ENCODE data around the gene CSRP1.

Gene CSRP1

GRCh38 chr1:201490708-201491131 lies 16.2 kb downstream of the CSRP1 start:
- no peak for TF ChIP-seq SIN3A (IDR thresholded peaks at IDR 0.05; ENCODE audit: borderline replicate concordance, insufficient read depth, low read length)
- no peak for TF ChIP-seq FOXP2 (optimal IDR thresholded peaks at IDR 0.05; ENCODE audit: borderline replicate concordance, extremely low read depth, extremely low read length, insufficient read depth)
- TF ChIP-seq REST (IDR thresholded peaks at IDR 0.05; ENCODE audit: insufficient read depth in 1 of 2, low read depth in 2 of 2, low read length in 2 of 2), result no peak
- no peak for TF ChIP-seq POLR2AphosphoS5 (IDR thresholded peaks at IDR 0.05; ENCODE audit: low read depth, low read length)
- TF ChIP-seq TAF1 (IDR thresholded peaks at IDR 0.05; ENCODE audit: borderline replicate concordance, insufficient read depth, low read length), result no peak

DNA sequence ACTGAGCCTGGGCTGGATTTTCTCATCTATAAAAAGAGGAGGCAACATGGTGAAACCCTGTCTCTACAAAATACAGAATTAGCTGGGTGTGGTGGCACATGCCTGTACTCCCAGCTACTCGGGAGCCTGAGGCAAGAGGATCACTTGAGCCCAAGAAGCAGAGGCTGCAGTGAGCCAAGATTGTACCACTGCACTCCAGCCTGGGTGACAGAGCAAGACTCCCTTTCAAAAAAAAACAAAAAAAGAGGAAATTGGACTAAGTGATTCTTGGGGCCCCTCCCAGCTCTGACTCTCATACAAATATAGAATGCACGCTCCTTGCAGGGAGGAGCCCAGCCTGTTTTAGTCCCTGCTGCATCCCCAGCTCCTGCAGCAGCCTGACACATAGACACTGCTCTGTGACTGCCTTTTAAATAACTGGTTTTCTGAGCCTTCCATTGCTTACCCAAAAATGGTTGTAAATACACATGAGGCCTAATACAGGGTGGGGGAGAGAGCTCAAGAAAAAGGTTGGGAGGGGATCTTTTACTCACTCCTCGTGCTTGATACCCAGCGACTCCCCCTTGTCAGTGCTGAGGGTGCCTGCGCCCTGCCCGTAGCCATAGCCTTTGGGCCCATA lies 17.2 kb downstream of the CSRP1 start:
- TF ChIP-seq REST (IDR thresholded peaks at IDR 0.05; ENCODE audit: insufficient read depth in 1 of 2, low read depth in 2 of 2, low read length in 2 of 2) (no peak), POLR2AphosphoS5 (IDR thresholded peaks at IDR 0.05; ENCODE audit: low read depth, low read length) (no peak), FOXP2 (optimal IDR thresholded peaks at IDR 0.05; ENCODE audit: borderline replicate concordance, extremely low read depth, extremely low read length, insufficient read depth) (no peak)

- TF ChIP-seq FOXP2 (optimal IDR thresholded peaks at IDR 0.05; ENCODE audit: borderline replicate concordance, extremely low read depth, extremely low read length, insufficient read depth) (peak; percentile 55), SIN3A (IDR thresholded peaks at IDR 0.05; ENCODE audit: borderline replicate concordance, insufficient read depth, low read length) (no peak)
These were observed 17.9 kb downstream of the CSRP1 start for GRCh38 chr1:201488830-201489589.

- TF ChIP-seq REST (IDR thresholded peaks at IDR 0.05; ENCODE audit: insufficient read depth in 1 of 2, low read depth in 2 of 2, low read length in 2 of 2) (no peak), FOXP2 (optimal IDR thresholded peaks at IDR 0.05; ENCODE audit: borderline replicate concordance, extremely low read depth, extremely low read length, insufficient read depth) (no peak), SIN3A (IDR thresholded peaks at IDR 0.05; ENCODE audit: borderline replicate concordance, insufficient read depth, low read length) (no peak), TAF1 (IDR thresholded peaks at IDR 0.05; ENCODE audit: borderline replicate concordance, insufficient read depth, low read length) (no peak), POLR2AphosphoS5 (IDR thresholded peaks at IDR 0.05; ENCODE audit: low read depth, low read length) (no peak)
These were observed 19.2 kb downstream of the CSRP1 start for GRCh38 chr1:201487742-201488141.

GRCh38 chr1:201486187-201486586 lies 20.7 kb downstream of the CSRP1 start:
- TF ChIP-seq FOXP2 (optimal IDR thresholded peaks at IDR 0.05; ENCODE audit: borderline replicate concordance, extremely low read depth, extremely low read length, insufficient read depth) (no peak), TAF1 (IDR thresholded peaks at IDR 0.05; ENCODE audit: borderline replicate concordance, insufficient read depth, low read length) (no peak), POLR2AphosphoS5 (IDR thresholded peaks at IDR 0.05; ENCODE audit: low read depth, low read length) (no peak), REST (IDR thresholded peaks at IDR 0.05; ENCODE audit: insufficient read depth in 1 of 2, low read depth in 2 of 2, low read length in 2 of 2) (no peak), SIN3A (IDR thresholded peaks at IDR 0.05; ENCODE audit: borderline replicate concordance, insufficient read depth, low read length) (no peak)
